Stomach (tissue), 19 donors: Measurements from ENCODE around the gene NCDN. TPM values are rescaled to one million over a fixed set of nuclear protein-coding genes. Genes with fewer than 3 reads are reported as not detected.
A peak's percentile ranks its signal among the peaks of the same experiment; 100 is the strongest.

Experiments
- DNase-seq, 2 donors: peaks; one replicate each; pipeline versions ENCODE4 v3.0.0 to v3.0.0-alpha.2; 2013 to 2019
- H3K27ac ChIP-seq, 5 donors: fragments of 200-600 bp in 4 of 5; sonication (generic) in 4 of 5; one replicate each; pipeline ENCODE4 v1.5.1; 2013 to 2019; ENCODE audit warnings: mild to moderate bottlenecking in 1 of 5, moderate library complexity in 1 of 5
- H3K27me3 ChIP-seq, 3 donors: fragments of 200-600 bp; sonication (generic); one replicate each; pipeline ENCODE4 v1.5.1; 2017 to 2019; ENCODE audit warnings: mixed run types in 1 of 3
- H3K36me3 ChIP-seq, 4 donors: fragments of 200-600 bp; sonication (generic); 1 replicate in 3 of 4; 2 replicates in 1 of 4; pipeline ENCODE4 v1.5.1; 2016 to 2019
- H3K4me1 ChIP-seq, 4 donors: fragments of 200-600 bp; sonication (generic); one replicate each; pipeline ENCODE4 v1.5.1; 2016 to 2019
- H3K4me3 ChIP-seq, 4 donors: fragments of 200-600 bp; sonication (generic) in 3 of 4; one replicate each; pipeline ENCODE4 v1.5.1; 2016 to 2019; ENCODE audit warnings: mild to moderate bottlenecking in 1 of 4
- H3K9me3 ChIP-seq, 4 donors: fragments of 200-600 bp; sonication (generic); one replicate each; pipeline ENCODE4 v1.5.1; 2016 to 2019
- CTCF ChIP-seq, 7 experiments: fragments of 450-650 bp in 4 of 7; fragments of 200-600 bp in 3 of 7; sonication (generic) in 3 of 7; IDR thresholded peaks; one replicate each; pipeline ENCODE4 v1.5.1; 2016 to 2019; ENCODE audit warnings: antibody characterized with exemption in 7 of 7, control low read depth in 2 of 7, mild to moderate bottlenecking in 1 of 7
- EP300 ChIP-seq: sonication (generic); formaldehyde crosslinking; IDR thresholded peaks from one replicate; pipeline ENCODE4 v1.6.1; 2017; ENCODE audit warnings: antibody characterized with exemption
- POLR2A ChIP-seq, 4 donors: fragments of 450-650 bp; IDR thresholded peaks; one replicate each; pipeline ENCODE4 v1.6.1; 2016; ENCODE audit warnings: antibody characterized with exemption in 4 of 4, control low read depth in 2 of 4, mild to moderate bottlenecking in 1 of 4, moderate library complexity in 1 of 4
- POLR2AphosphoS5 ChIP-seq, 3 donors: sonication (generic); formaldehyde crosslinking; IDR thresholded peaks; one replicate each; pipeline ENCODE4 v1.6.1; 2016; ENCODE audit warnings: antibody characterized with exemption in 3 of 3
- WGBS, 5 donors: extraction: QIAGEN DNeasy Blood & Tissue Kit in 3 of 5; methylation state at CpG; one replicate each; pipeline versions ENCODE4 v1.1.5 to v1.1.7; 2013 to 2018; 5-methylcytosine and 5-hydroxymethylcytosine counted together
- intact Hi-C: fragments of 100-400 bp; cut with DNase I; formaldehyde crosslinking; loops from one replicate; pipeline ENCODE4 v1.15.1; 2023; ENCODE audit warnings: low total_unique reads
- long read RNA-seq, 10 donors: transcript quantifications; one replicate each; lab custom pipeline, GENCODE V29; 2026
- polyA plus RNA-seq, 3 donors: library from polyadenylated mRNA; stranded (reverse); fragments of 200-250 nt; gene quantifications; one replicate each; pipeline ENCODE4 v1.2.3, GENCODE V29; 2013
- total RNA-seq, 5 donors: library from RNA; depleted of rRNA; stranded (reverse); fragments of >200 nt; gene quantifications; one replicate each; pipeline versions ENCODE4 v1.1.0 to v1.2.3, GENCODE V29; 2014 to 2016
- donor health status: healthy with polysubstance abuse.
- donor health status: Bipolar disorder and iron deficiency.
- donor health status: healthy.

The NCDN gene
- total RNA-seq: 10 to 100 TPM in 4 of 5 donors, 1 to 10 TPM in 1; 7.0 to 92.9 (median 39.7) TPM
- 1 to 10 TPM; 5.3 to 10.0 (median 7.0) TPM for polyA plus RNA-seq
- long read RNA-seq, donor 1, partial matches to known transcripts: 0 of 1 reads
- long read RNA-seq, donor 1, other reads (novel, unspliced or antisense): 0 of 1 reads
- long read RNA-seq, donor 2, partial matches to known transcripts: 0 of 3 reads
- long read RNA-seq, donor 2, other reads (novel, unspliced or antisense): 0 of 3 reads
- long read RNA-seq, donor 3, partial matches to known transcripts: 0 of 1 reads
- long read RNA-seq, donor 3, other reads (novel, unspliced or antisense): 0 of 1 reads
- long read RNA-seq, donor 4: 0 reads
- long read RNA-seq, donor 5: 0 reads
- long read RNA-seq, donor 6: 0 reads
- long read RNA-seq, donor 7, partial matches to known transcripts: 0 of 1 reads
- long read RNA-seq, donor 7, other reads (novel, unspliced or antisense): 0 of 1 reads
- long read RNA-seq, donor 8, partial matches to known transcripts: 0 of 1 reads
- long read RNA-seq, donor 8, other reads (novel, unspliced or antisense): 0 of 1 reads
- long read RNA-seq, donor 9: 0 reads
- long read RNA-seq, donor 10, partial matches to known transcripts: 0 of 2 reads
- long read RNA-seq, donor 10, other reads (novel, unspliced or antisense): 0 of 2 reads

- Histone ChIP-seq H3K9me3 (no peaks in the 10 kb centered on the region), H3K4me1 (peaks cover 53 to 87% (median 76%) of the 10 kb centered on the region in 4 donors), H3K36me3 (peaks cover 3 to 31% (median 26%) of the 10 kb centered on the region in 4 donors), H3K27ac (peak within 1 kb of the TSS; percentile 96 to 99 (median 98)), H3K4me3 (peak within 1 kb of the TSS; percentile 70 to 97 (median 87)), H3K27me3 (no peaks in the 10 kb centered on the region)
- intact Hi-C loops: no loop called here
- peak; percentile 96 to 99 for DNase-seq
- TF ChIP-seq EP300 (no peak), CTCF (IDR thresholded peaks at IDR 0.05) (no peak), POLR2AphosphoS5 (IDR thresholded peaks at IDR 0.05) (peak in 1 of 3 donors; percentile 53), POLR2A (IDR thresholded peaks at IDR 0.05) (no peak)
- 0 to 1% (median 0%) methylated on average over 36 to 58 of the region's 58 CpGs for WGBS, 5 donors
These were observed at the start of gene NCDN for GRCh38 chr1:35557611-35558373. Gene NCDN (plus strand): TSS chr1:35557799. CDS start chr1:35558191, 392 bp downstream.

- H3K27ac ChIP-seq: no peak overlapping the region
- peaks cover 17 to 48% (median 38%) of the 10 kb centered on the region in 4 donors for H3K4me1 ChIP-seq
- intact Hi-C loops: no loop called here
- H3K4me3 ChIP-seq: no peak overlapping the region
- no peaks in the 10 kb centered on the region for H3K27me3 ChIP-seq
- TF ChIP-seq POLR2A (IDR thresholded peaks at IDR 0.05) (no peak), EP300 (no peak), POLR2AphosphoS5 (IDR thresholded peaks at IDR 0.05) (no peak), CTCF (IDR thresholded peaks at IDR 0.05) (no peak)
- H3K9me3 ChIP-seq: no peaks in the 10 kb centered on the region
- no peak for DNase-seq
- peaks cover 0 to 18% (median 14%) of the 10 kb centered on the region in 4 donors for H3K36me3 ChIP-seq
These were observed 49.7 kb upstream of the NCDN start for GRCh38 chr1:35507947-35508346.

GRCh38 chr1:35509558-35509957, 48.0 kb upstream of the NCDN start:
- no peak for TF ChIP-seq POLR2A (IDR thresholded peaks at IDR 0.05)
- no peak for DNase-seq
- Histone ChIP-seq H3K4me1 (peaks cover 17 to 48% (median 38%) of the 10 kb centered on the region in 4 donors), H3K27me3 (no peaks in the 10 kb centered on the region), H3K36me3 (peaks cover 0 to 18% (median 14%) of the 10 kb centered on the region in 4 donors), H3K9me3 (no peaks in the 10 kb centered on the region), H3K27ac (no peak overlapping the region), H3K4me3 (no peak overlapping the region)
- WGBS, 5 donors: 79 to 92% (median 88%) methylated on average over 3 of the region's 3 CpGs
- intact Hi-C loops: no loop called here

- H3K27ac ChIP-seq: no peak overlapping the region
- DNase-seq: no peak
- H3K9me3 ChIP-seq: peaks cover 0 to 7% (median 0%) of the 10 kb centered on the region in 4 donors
- peaks cover 0 to 8% (median 7%) of the 10 kb centered on the region in 4 donors for H3K36me3 ChIP-seq
- intact Hi-C loops: no loop called here
- H3K4me1 ChIP-seq: peaks cover 13 to 37% (median 30%) of the 10 kb centered on the region in 4 donors
- H3K27me3 ChIP-seq: no peaks in the 10 kb centered on the region
- H3K4me3 ChIP-seq: no peak overlapping the region
- 93 to 100% (median 98%) methylated on average over 2 of the region's 2 CpGs for WGBS, 5 donors
- TF ChIP-seq EP300 (no peak), POLR2AphosphoS5 (IDR thresholded peaks at IDR 0.05) (no peak), POLR2A (IDR thresholded peaks at IDR 0.05) (no peak), CTCF (IDR thresholded peaks at IDR 0.05) (no peak)
These were observed 46.3 kb upstream of the NCDN start for GRCh38 chr1:35511305-35511704.
